HG02610 (cell line): ENCODE results near the gene RNF4.
"Not testable (repeated sequence)": the region's sequence is repeated elsewhere in the genome, so short reads cannot be mapped to it uniquely, and the experiment has no call there.

Experiments
- ATAC-seq: cut with Tn5 transposase; IDR thresholded peaks from one replicate; pipeline ENCODE4 v1.9.1; 2021; ENCODE audit warnings: mild to moderate bottlenecking, moderate library complexity; ENCODE audit not compliant: unreplicated experiment

Gene RNF4

DNA sequence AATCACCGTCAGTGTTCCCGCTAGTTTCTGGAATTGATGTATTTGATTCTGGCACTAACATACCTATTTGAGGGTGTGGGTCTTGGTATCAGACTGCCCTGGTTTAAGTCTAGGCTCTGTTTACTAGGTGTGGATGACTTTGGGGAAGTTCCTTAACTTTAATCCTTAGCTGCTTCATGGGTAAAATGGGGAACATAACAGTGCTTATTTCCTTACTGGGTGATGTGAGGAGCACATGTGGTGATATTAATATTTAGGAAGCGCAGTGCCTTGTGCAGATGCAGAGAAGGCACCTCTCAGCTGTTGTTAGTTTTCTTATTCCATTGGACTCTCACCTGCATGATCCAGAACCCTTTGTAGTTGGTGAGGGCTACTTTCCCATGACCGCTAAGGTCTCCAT is 17.1 kb downstream of the RNF4 start:
- ATAC-seq = no peak

GRCh38 chr4:2486981-2487380 is 18.1 kb downstream of the RNF4 start:
- ATAC-seq = no peak

DNA sequence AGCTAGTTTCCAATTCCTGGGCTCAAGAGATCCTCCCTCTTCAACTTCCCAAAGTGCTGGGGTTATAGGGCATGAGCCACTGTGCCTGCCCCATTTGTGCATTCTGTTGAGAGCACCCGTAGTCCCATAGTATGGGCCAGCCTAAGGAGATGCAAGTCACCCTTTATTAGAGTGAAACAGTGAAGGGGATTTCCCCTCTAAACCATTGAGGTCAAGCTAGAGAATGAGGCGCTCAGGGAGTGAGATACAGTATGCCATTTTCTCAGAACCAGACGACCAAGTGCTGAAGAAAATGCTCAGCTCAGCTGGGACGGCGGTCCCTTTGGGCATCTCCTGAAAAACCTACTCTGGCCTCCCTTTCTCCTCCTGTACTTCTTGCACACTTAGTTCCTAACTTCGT is 18.7 kb downstream of the RNF4 start:
- ATAC-seq = peak; percentile 69

- ATAC-seq = no peak
Observed at GRCh38 chr4:2489081-2489805, 20.3 kb downstream of the RNF4 start.

DNA sequence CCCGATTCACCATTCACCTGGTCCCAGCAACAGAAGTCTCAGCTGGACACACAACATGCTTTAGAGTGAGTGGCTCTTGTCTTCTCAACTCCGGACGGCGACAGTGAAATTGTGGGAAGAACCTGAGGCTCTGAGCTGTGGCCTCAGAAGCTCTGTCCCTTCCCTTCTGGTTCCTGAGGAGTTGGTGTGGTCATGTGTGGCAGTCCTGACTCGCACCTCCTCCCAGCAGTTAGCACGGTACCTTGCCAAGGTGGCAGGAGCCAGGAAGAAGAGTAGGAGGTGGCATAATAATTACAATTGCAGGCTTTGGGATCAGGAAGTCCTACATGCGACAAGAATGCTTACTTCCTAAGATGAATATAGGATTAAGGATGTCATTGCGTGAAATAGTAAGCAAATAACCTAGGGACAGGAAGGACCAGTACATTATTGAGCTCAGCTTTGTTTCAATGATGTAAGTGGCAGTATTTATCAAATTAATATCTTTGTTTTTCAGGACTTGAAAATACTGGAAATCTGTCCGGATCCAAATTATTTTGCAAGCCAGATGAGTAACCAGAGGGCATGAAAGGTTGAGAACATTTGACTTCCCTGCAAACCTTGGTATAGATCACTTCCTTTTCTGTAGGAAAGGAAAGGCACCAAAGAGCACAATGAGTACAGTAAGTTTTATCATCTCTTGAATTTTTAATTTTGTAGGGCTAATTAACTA is 21.1 kb downstream of the RNF4 start:
- no peak for ATAC-seq

- ATAC-seq = no peak
Observed at GRCh38 chr4:2492970-2493369, 24.1 kb downstream of the RNF4 start.

DNA sequence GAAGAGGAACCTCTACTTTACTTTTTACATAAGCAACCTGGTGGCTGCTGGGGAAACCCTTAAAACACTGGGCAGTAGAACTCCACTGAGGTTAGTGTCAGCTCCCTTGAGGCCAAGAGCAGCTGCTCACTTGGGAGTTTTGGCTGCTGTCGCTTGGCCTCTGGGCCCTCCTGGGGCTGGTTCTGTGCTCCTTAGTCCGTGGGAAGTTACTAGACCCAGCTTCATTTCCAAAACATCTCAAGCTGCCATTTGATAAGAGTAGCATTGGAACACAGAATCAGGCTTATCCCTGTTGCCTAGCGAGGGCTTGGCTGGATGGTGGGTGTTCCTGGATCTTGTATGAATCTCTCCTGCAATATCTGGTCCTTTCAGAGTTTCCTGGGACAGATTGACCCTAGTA is 26.1 kb downstream of the RNF4 start:
- no peak for ATAC-seq

GRCh38 chr4:2497324-2497723 is 28.4 kb downstream of the RNF4 start:
- ATAC-seq = no peak

GRCh38 chr4:2497931-2498330 is 29.0 kb downstream of the RNF4 start:
- ATAC-seq = peak; percentile 74

DNA sequence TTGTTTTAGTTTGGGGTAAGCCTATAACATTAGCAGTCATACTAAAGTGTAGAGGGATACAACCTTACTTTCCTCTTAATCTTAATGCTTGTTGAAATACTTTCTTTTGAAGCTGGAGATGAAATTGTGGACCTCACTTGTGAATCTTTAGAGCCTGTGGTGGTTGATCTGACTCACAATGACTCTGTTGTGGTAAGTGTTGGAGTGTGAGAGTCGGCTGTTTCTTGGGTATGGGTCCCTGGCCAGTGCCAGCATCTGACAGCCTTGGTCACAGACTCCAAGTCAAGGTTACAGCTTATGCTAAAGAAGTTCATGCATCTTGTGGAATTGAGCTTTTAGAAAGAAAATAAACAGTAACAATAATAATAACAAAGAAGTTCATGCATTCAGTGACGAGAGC is 31.6 kb downstream of the RNF4 start:
- no peak for ATAC-seq

DNA sequence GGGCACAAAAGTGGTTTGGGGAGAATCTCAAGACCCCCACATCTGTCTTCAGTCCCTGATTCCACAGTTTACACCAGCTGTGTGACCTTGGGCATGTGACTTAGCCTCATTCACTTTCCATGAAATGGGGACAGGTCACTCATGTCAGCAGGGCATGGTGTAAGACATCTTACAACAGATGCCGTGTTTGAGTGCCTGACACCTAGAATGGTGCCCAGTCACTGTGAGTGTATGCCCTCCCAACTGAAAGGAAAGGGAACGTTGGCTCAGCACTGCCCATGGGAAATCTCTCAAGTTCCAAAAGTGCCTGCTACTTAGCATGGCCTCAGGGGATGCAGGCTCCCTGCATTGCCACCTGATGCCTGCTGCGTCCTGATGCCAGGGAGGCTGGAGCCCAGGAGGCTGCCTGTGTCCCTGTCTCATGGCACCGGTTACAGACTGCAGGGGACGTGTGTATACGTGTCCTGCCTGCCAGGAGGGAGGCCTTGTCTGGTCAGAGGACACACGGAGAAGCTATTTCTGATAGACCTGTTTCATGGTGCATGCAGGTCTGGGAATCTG is 32.2 kb downstream of the RNF4 start:
- ATAC-seq = no peak

GRCh38 chr4:2503809-2504208 is 34.9 kb downstream of the RNF4 start:
- no peak for ATAC-seq

- ATAC-seq = no peak
Observed at GRCh38 chr4:2507259-2507658, 38.4 kb downstream of the RNF4 start.

- ATAC-seq = no peak
Observed at GRCh38 chr4:2507855-2508254, 38.9 kb downstream of the RNF4 start.

DNA sequence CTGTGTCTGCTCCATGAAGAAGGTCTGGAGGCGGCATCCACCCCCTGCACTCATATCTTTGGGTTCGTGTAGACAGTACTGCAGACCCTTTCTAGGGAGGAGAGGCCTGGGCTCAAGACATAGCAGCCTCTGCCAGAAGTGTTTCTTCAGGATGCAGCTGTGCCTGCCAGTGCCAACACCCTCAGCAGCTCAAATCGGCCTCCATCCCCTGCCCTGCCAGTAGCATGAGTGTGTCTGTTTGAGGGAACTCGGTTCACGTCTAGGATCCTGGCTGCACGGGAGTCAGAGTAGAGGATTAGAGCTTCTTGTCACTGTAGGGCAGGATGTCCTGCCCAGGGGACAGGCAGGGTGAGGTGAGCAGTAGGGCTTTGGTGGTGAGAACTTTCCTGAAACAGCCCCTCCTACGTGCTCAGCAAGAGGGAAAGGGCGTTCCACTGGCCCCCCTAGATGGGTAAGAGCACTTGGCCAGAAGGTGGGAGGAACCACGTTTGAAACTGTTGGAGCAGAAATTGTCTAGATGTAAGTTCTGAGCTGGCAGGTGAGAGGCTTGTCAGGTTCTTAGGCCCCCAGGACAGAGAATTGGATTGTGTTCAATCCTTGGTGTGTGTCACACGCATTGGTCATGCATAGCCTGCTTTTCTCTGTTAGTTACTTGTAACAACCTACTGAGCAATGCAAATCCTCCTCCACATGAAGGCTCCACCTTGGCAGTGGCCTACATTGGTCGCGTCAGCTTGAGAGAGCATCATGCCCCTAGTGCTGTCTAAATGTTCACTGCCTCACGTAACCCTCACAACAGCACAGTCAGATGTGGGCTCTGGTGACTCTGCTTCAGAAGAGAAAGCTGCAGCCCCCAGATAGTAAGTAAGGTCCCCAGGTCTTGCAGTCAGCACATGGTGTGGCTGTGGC is 41.7 kb downstream of the RNF4 start:
- no peak for ATAC-seq

GRCh38 chr4:2511645-2512131 is 42.8 kb downstream of the RNF4 start:
- ATAC-seq = no peak

DNA sequence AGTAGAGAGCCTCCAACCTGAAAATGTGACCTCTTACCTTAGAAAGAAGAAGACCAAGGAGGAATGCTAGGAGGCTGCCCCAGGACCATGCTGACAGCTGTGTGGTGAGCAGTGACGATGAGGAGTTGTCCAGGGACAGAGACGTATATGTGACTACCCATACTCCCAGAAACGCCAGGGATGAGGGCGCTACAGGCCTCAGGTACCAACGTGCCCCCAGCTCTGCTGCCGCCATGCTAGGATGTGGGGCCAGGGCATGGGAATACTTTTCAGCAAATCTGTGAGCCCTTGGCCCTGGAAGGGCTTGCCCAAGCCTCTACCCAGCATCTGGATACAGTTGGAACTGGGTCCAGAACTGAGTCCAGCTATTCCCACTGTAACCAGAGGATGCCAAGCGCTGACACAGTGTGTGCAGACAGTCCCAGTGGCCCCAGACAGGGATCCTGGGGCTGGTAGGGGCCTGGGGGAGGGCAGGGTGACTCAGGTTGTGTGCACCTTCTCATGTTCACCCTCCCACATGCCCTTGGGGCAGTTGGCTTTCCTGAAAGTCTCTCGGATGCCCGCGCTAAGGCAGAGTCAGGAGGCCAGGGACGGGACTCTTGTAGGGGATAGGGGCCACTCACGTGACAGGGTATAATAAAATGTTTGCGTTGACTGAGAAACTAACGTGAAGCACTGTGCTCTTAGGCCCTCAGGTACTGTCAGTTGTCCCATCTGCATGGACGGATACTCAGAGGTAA is 43.7 kb downstream of the RNF4 start:
- no peak for ATAC-seq

GRCh38 chr4:2514193-2514592 is 45.3 kb downstream of the RNF4 start:
- not testable (repeated sequence) for ATAC-seq

DNA sequence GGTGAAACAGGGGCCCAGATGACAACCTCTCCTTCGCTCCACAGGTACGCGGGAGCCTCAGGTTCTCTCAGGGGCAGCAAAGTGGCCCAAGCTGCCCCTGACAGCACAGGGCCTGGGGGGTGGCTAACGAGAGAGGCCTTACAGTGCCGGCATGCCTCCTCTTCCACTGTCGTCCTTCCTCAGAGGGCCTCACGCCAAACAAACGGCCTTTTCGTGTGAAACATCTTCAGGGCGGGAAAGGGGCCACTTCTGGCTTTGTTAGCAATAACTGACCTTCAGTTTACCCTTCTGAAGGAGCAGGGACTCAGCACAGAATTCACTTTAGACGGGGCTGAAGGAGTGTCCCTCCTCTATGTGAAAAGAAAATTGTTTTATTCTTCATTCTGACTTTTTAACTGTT is 46.0 kb downstream of the RNF4 start:
- ATAC-seq = not testable (repeated sequence)

- no peak for ATAC-seq
Observed at GRCh38 chr4:2515830-2516550, 47.1 kb downstream of the RNF4 start.
